ENCODE data around the gene PPT2.

The PPT2 gene

GRCh38 chr6:32175322-32175710 is 21.4 kb downstream of the PPT2 start:
- peaks cover 47% of the 10 kb centered on the region for H3K4me1 ChIP-seq (ENCODE audit: insufficient read depth, low read length, poor library complexity, severe bottlenecking)
- peaks cover 4% of the 10 kb centered on the region; the same call in 1 of the 2 replicates for H3F3A ChIP-seq (ENCODE audit: low read depth)
- H3K36me3 ChIP-seq (ENCODE audit: insufficient read depth, low read length) = no peaks in the 10 kb centered on the region
- no peak overlapping the region for H2AFZ ChIP-seq (ENCODE audit: low read length)
- no peaks in the 10 kb centered on the region for H3K9me2 ChIP-seq (replicated peaks; ENCODE audit: low read depth, low read length)
- H4K20me1 ChIP-seq (ENCODE audit: insufficient read depth, low read length, poor library complexity, severe bottlenecking) = no peaks in the 10 kb centered on the region
- TF ChIP-seq, protein P1, sequence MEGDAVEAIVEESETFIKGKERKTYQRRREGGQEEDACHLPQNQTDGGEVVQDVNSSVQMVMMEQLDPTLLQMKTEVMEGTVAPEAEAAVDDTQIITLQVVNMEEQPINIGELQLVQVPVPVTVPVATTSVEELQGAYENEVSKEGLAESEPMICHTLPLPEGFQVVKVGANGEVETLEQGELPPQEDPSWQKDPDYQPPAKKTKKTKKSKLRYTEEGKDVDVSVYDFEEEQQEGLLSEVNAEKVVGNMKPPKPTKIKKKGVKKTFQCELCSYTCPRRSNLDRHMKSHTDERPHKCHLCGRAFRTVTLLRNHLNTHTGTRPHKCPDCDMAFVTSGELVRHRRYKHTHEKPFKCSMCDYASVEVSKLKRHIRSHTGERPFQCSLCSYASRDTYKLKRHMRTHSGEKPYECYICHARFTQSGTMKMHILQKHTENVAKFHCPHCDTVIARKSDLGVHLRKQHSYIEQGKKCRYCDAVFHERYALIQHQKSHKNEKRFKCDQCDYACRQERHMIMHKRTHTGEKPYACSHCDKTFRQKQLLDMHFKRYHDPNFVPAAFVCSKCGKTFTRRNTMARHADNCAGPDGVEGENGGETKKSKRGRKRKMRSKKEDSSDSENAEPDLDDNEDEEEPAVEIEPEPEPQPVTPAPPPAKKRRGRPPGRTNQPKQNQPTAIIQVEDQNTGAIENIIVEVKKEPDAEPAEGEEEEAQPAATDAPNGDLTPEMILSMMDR (conservative IDR thresholded peaks at IDR 0.05; ENCODE audit: low read length) = no peak
- no peak for TF ChIP-seq EZH2phosphoT487 (IDR thresholded peaks at IDR 0.05; ENCODE audit: borderline replicate concordance)
- peaks cover 52% of the 10 kb centered on the region for H3K79me2 ChIP-seq (ENCODE audit: insufficient read depth, low read length)
- peak overlapping the region; percentile 85 for H3K4me2 ChIP-seq (ENCODE audit: low read depth, low read length, poor library complexity, severe bottlenecking)
- H3K9me3 ChIP-seq (ENCODE audit: insufficient read depth, low read depth, low read length) = no peaks in the 10 kb centered on the region
- H3K4me3 ChIP-seq (ENCODE audit: low read length, poor library complexity, severe bottlenecking) = peak overlapping the region; percentile 88
- no peaks in the 10 kb centered on the region for H3K27me3 ChIP-seq (ENCODE audit: insufficient read depth, low read length, poor library complexity, severe bottlenecking)
- peak overlapping the region; percentile 98 for H3K9ac ChIP-seq (ENCODE audit: low read depth, low read length, poor library complexity, severe bottlenecking)

DNA sequence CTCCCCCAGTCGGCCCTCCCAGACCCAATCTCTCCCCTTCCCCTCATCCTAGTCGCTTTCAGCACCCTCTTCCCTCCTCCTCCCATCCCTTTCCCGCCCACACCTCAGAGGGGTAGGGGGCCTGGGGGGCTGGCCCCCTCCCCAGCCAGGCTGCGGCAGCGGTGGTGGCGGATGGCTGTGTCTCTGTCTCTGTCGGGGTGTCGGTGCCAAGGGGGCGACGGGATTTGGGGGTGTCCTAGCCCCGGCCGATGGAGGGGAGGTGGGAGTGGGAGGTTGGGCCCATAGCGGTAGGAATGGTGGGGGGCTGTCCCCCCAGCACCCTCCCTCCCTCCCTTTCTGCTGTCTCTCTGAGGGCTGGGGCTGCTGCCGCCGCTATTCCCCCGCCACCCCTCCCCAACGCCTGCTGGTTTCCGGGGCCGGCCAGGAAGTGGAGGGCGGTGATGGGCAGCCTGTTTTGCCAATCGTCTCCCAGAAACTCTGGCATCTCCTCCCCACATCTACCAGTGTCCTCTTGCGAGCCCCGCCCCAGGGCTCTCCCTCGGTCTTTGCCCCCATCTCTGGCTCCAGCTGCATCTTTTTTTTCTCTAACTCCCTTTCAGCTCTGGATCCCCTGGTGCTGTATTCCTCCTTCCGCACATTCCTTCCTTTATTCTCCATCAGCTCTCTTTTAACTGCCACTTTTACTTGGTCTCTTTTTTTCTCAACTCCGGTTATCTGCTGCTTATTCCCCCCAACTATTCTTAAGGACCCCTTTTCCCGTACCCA is 22.0 kb downstream of the PPT2 start, which contains the start of gene AGPAT1:
TSS of gene AGPAT1 (minus strand) at position 374 of the 765 bp plus-strand sequence. CDS start 4,588 bp downstream, outside the sequence.
- H3K4me1 ChIP-seq (ENCODE audit: insufficient read depth, low read length, poor library complexity, severe bottlenecking) = peaks cover 47% of the 10 kb centered on the region
- TF ChIP-seq, protein P1 (conservative IDR thresholded peaks at IDR 0.05; ENCODE audit: low read length) = no peak
- no peak for TF ChIP-seq EZH2phosphoT487 (IDR thresholded peaks at IDR 0.05; ENCODE audit: borderline replicate concordance)
- peaks cover 4% of the 10 kb centered on the region; the same call in 1 of the 2 replicates for H3F3A ChIP-seq (ENCODE audit: low read depth)
- peaks cover 57% of the 10 kb centered on the region for H3K79me2 ChIP-seq (ENCODE audit: insufficient read depth, low read length)
- peak within 1 kb of the TSS; percentile 74 for H2AFZ ChIP-seq (ENCODE audit: low read length)
- H4K20me1 ChIP-seq (ENCODE audit: insufficient read depth, low read length, poor library complexity, severe bottlenecking) = no peaks in the 10 kb centered on the region
- peak within 1 kb of the TSS; percentile 88 for H3K4me2 ChIP-seq (ENCODE audit: low read depth, low read length, poor library complexity, severe bottlenecking)
- no peaks in the 10 kb centered on the region for H3K27me3 ChIP-seq (ENCODE audit: insufficient read depth, low read length, poor library complexity, severe bottlenecking)
- H3K4me3 ChIP-seq (ENCODE audit: low read length, poor library complexity, severe bottlenecking) = peak within 1 kb of the TSS; percentile 88
- no peaks in the 10 kb centered on the region for H3K9me2 ChIP-seq (replicated peaks; ENCODE audit: low read depth, low read length)
- no peaks in the 10 kb centered on the region for H3K9me3 ChIP-seq (ENCODE audit: insufficient read depth, low read depth, low read length)
- peak within 1 kb of the TSS; percentile 98 for H3K9ac ChIP-seq (ENCODE audit: low read depth, low read length, poor library complexity, severe bottlenecking)
- no peaks in the 10 kb centered on the region for H3K36me3 ChIP-seq (ENCODE audit: insufficient read depth, low read length)

GRCh38 chr6:32176476-32177182 is 22.7 kb downstream of the PPT2 start:
- Histone ChIP-seq H3K9me3 (ENCODE audit: insufficient read depth, low read depth, low read length) (no peaks in the 10 kb centered on the region), H3K4me3 (ENCODE audit: low read length, poor library complexity, severe bottlenecking) (peak overlapping the region; percentile 88), H3K9me2 (replicated peaks; ENCODE audit: low read depth, low read length) (no peaks in the 10 kb centered on the region), H3K4me2 (ENCODE audit: low read depth, low read length, poor library complexity, severe bottlenecking) (peak overlapping the region; percentile 88), H3K79me2 (ENCODE audit: insufficient read depth, low read length) (peaks cover 64% of the 10 kb centered on the region), H4K20me1 (ENCODE audit: insufficient read depth, low read length, poor library complexity, severe bottlenecking) (no peaks in the 10 kb centered on the region), H3K9ac (ENCODE audit: low read depth, low read length, poor library complexity, severe bottlenecking) (peak overlapping the region; percentile 98), H3F3A (ENCODE audit: low read depth) (peaks cover 4% of the 10 kb centered on the region; the same call in 1 of the 2 replicates), H3K27me3 (ENCODE audit: insufficient read depth, low read length, poor library complexity, severe bottlenecking) (no peaks in the 10 kb centered on the region), H3K4me1 (ENCODE audit: insufficient read depth, low read length, poor library complexity, severe bottlenecking) (peaks cover 47% of the 10 kb centered on the region), H3K36me3 (ENCODE audit: insufficient read depth, low read length) (no peaks in the 10 kb centered on the region), H2AFZ (ENCODE audit: low read length) (no peak overlapping the region; the same call in 1 of the 2 replicates)
- TF ChIP-seq, protein P1 (conservative IDR thresholded peaks at IDR 0.05; ENCODE audit: low read length) = no peak
- no peak for TF ChIP-seq EZH2phosphoT487 (IDR thresholded peaks at IDR 0.05; ENCODE audit: borderline replicate concordance)
